Measurements from ENCODE around the gene MEP1A.

GRCh38 chr6:46865221-46865620 is 72.0 kb downstream of the MEP1A start:
- TF ChIP-seq GATA2 (IDR thresholded peaks at IDR 0.05; ENCODE audit: low read depth, low read length) (no peak), GATA3 (IDR thresholded peaks at IDR 0.05; ENCODE audit: low read depth, low read length) (no peak)

All from SH-SY5Y (cell line).